Measurements from ENCODE around the gene PIK3C3. TPM values are rescaled to one million over a fixed set of nuclear protein-coding genes. Genes with fewer than 3 reads are reported as not detected.

Gene PIK3C3
- total and polyA plus RNA-seq, 8 donors, result 19.7 to 99.5 (median 36.3) TPM

- intact Hi-C loops (cut with DNase I; ENCODE audit: low total_unique reads), result no loop called here
- no peaks in the 10 kb centered on the region for H3K36me3 ChIP-seq
- no peaks in the 10 kb centered on the region for H3K27me3 ChIP-seq
- no peaks in the 10 kb centered on the region for H3K4me1 ChIP-seq
- DNase-seq, result no peak
- WGBS, 5 donors, result 87 to 94% (median 89%) methylated on average over 7 of the region's 7 CpGs
- no peak overlapping the region for H3K27ac ChIP-seq
- no peak for TF ChIP-seq CTCF (IDR thresholded peaks at IDR 0.05)
- TF ChIP-seq EP300 (IDR thresholded peaks at IDR 0.05), result no peak
- no peak for TF ChIP-seq POLR2A (IDR thresholded peaks at IDR 0.05)
- TF ChIP-seq POLR2AphosphoS5 (IDR thresholded peaks at IDR 0.05), result no peak
- no peak overlapping the region for H3K4me3 ChIP-seq
- H3K9me3 ChIP-seq, result no peaks in the 10 kb centered on the region
Measured at GRCh38 chr18:41921770-41922169, 33.3 kb upstream of the PIK3C3 start.

GRCh38 chr18:41922176-41922575 is 32.9 kb upstream of the PIK3C3 start:
- DNase-seq, result no peak
- no peaks in the 10 kb centered on the region for H3K27me3 ChIP-seq
- TF ChIP-seq EP300 (IDR thresholded peaks at IDR 0.05) (no peak), POLR2A (IDR thresholded peaks at IDR 0.05) (no peak), POLR2AphosphoS5 (IDR thresholded peaks at IDR 0.05) (no peak), CTCF (IDR thresholded peaks at IDR 0.05) (no peak)
- intact Hi-C loops (cut with DNase I; ENCODE audit: low total_unique reads), result no loop called here
- H3K36me3 ChIP-seq, result no peaks in the 10 kb centered on the region
- no peaks in the 10 kb centered on the region for H3K9me3 ChIP-seq
- H3K4me1 ChIP-seq, result no peaks in the 10 kb centered on the region
- H3K4me3 ChIP-seq, result no peak overlapping the region
- no peak overlapping the region for H3K27ac ChIP-seq
- 65 to 84% (median 76%) methylated on average over 5 of the region's 5 CpGs for WGBS, 5 donors

GRCh38 chr18:41922841-41923240 is 32.2 kb upstream of the PIK3C3 start:
- no peaks in the 10 kb centered on the region for H3K4me1 ChIP-seq
- TF ChIP-seq POLR2A (IDR thresholded peaks at IDR 0.05) (no peak), CTCF (IDR thresholded peaks at IDR 0.05) (no peak)
- WGBS, 5 donors, result 41 to 70% (median 54%) methylated on average over 1 of the region's 1 CpG
- intact Hi-C loops (cut with DNase I; ENCODE audit: low total_unique reads), result no loop called here
- no peak for DNase-seq
- no peaks in the 10 kb centered on the region for H3K36me3 ChIP-seq
- H3K27me3 ChIP-seq, result no peaks in the 10 kb centered on the region
- H3K27ac ChIP-seq, result no peak overlapping the region
- H3K4me3 ChIP-seq, result no peak overlapping the region
- no peaks in the 10 kb centered on the region for H3K9me3 ChIP-seq

GRCh38 chr18:41923446-41923845 is 31.6 kb upstream of the PIK3C3 start:
- no peak overlapping the region for H3K27ac ChIP-seq
- H3K36me3 ChIP-seq, result no peaks in the 10 kb centered on the region
- intact Hi-C loops (cut with DNase I; ENCODE audit: low total_unique reads), result no loop called here
- no peaks in the 10 kb centered on the region for H3K27me3 ChIP-seq
- no peaks in the 10 kb centered on the region for H3K9me3 ChIP-seq
- no peak for TF ChIP-seq POLR2A (IDR thresholded peaks at IDR 0.05)
- no peak for TF ChIP-seq POLR2AphosphoS5 (IDR thresholded peaks at IDR 0.05)
- no peak for TF ChIP-seq EP300 (IDR thresholded peaks at IDR 0.05)
- TF ChIP-seq CTCF (IDR thresholded peaks at IDR 0.05), result no peak
- H3K4me1 ChIP-seq, result no peaks in the 10 kb centered on the region
- no peak for DNase-seq
- H3K4me3 ChIP-seq, result no peak overlapping the region

GRCh38 chr18:41928581-41928980 is 26.5 kb upstream of the PIK3C3 start:
- TF ChIP-seq POLR2A (IDR thresholded peaks at IDR 0.05), result no peak
- TF ChIP-seq CTCF (IDR thresholded peaks at IDR 0.05), result no peak
- no peak for TF ChIP-seq POLR2AphosphoS5 (IDR thresholded peaks at IDR 0.05)
- TF ChIP-seq EP300 (IDR thresholded peaks at IDR 0.05), result no peak
- no peak overlapping the region for H3K4me3 ChIP-seq
- no peaks in the 10 kb centered on the region for H3K36me3 ChIP-seq
- DNase-seq, result no peak
- no peaks in the 10 kb centered on the region for H3K9me3 ChIP-seq
- intact Hi-C loops (cut with DNase I; ENCODE audit: low total_unique reads), result no loop called here
- H3K27me3 ChIP-seq, result peaks cover 0 to 2% (median 0%) of the 10 kb centered on the region in 3 donors
- H3K27ac ChIP-seq, result no peak overlapping the region
- H3K4me1 ChIP-seq, result no peaks in the 10 kb centered on the region
